GM19351 (cell line): ENCODE data around the gene OARD1.
"Not testable (repeated sequence)": the region's sequence is repeated elsewhere in the genome, so short reads cannot be mapped to it uniquely, and the experiment has no call there.

Experiments
- ATAC-seq: cut with Tn5 transposase; IDR thresholded peaks from one replicate; pipeline ENCODE4 v1.9.1; 2021; ENCODE audit warnings: mild to moderate bottlenecking, moderate library complexity; ENCODE audit not compliant: unreplicated experiment

Gene OARD1

DNA sequence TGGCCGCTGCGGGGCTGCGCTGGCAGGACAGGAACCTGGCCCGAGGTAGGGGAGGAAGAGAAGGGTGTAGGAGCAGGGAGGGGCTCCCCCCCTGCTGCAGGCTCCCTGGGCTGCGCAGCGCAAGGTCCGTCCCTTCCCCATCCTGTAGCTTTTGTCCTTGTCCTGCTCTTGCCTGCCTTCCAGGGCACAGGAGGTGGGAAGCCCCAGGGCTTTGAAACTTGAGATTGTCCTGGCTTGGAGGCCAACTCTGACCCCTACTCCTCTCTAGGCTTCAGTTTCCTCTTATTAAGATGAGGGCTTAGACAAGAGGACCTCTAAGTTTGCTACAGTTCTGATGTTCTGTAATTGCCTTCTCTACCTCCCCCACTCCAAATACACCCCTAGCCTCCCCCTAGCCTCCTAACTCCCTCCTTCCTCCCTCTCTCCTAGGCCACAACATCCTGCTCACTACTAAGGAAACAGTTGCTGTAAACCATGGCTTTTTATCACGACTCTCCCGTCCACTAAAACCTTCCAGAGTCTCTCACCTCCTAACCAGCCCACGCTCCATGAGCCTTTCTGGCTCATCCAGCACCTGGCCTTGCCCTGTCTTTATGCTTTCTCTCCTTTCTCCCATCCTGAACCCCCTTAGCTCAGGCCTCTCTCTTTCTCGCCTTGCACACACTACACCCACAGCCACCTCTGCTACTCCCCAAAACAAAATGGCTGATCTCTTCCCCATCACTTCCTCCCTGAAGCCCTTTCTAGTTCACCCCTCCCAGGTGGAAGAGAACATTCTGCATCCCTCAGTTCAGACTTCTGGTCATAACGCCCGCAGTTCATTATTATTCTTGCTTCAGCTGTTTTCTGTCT, 43.4 kb downstream of the OARD1 start:
- ATAC-seq = peak; percentile 21

DNA sequence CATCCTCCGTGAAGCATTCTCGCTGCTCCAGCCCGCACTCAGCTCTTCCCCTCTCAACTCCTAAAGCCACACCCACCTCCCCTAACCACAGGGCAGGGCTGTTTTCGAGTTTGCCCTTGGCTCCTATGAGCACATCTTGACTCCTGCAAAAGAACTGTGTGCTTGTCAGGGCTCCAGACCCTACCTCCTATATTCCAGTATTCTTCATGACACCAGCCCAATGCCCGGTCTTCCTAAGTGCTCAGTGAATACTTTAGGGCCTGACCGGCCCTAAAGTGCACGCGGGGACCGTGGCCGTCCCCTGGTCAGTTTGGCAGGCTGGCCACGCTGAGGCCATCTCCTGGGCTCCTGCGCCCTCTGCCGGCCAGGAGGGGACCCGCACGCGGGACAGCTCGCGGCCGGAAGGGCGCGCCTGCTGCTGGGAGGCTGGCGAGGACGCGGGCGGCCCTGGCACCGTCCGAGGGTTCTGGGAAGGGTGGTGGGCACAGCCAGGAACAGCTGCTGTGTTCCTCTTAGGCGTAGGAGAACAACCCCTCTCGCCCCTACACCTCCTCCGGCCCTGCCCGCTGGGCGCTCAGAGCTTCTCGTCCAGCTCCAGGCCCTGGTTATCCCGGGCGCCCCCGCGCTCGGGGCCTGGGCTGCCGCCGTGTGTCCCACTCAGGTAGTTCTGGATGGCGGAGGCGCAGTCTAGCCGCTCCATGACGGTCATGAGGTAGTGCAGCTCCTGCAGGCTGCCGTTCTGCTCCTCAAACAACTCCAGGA, 44.2 kb downstream of the OARD1 start:
- ATAC-seq = peak; percentile 89

DNA sequence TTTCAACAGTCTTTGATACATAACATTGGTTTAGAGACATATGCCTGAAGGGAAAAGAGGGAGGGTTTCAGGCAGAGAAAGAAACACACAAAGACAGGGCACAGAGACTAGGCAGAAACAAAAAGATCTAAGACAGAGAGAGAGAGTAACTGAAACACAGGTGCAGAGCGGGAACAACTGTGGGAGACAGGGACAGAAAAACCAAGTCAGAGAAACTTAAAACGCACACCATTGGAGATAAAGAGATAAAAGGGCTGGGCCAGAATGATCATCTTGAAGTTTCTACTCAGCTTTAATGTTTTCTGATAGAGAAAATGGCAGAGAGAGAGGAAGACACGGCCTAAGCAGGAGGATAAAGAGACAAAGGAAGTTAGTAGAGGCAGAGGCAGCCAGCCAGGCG, 44.9 kb downstream of the OARD1 start:
- ATAC-seq = no peak

DNA sequence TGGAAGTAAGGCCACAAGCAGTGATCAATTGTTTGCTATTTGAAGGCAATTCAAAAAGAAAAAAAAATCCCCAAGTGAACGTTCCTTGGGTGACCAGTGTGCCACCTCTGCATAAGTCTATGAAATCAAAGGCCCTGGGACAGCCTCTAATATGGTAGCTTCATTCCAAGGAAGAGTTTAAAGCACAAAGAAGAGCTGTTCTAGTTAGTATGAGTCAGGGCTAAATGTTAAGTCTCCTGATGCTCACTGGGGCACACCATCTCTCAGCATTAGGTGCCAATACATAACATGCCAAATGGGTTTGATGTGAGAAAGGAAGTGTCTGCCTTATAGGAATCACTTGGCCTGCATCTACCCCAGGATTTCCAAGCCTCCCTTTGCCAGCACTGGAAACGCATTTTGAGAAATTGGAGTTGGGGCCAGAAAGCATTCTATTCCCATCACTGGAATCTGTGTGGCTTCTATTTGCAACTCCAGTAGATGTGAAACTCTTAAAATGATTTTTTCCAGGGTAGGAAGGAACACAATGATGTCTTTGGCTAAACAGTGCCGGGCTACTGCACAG, 46.1 kb downstream of the OARD1 start:
- no peak for ATAC-seq

DNA sequence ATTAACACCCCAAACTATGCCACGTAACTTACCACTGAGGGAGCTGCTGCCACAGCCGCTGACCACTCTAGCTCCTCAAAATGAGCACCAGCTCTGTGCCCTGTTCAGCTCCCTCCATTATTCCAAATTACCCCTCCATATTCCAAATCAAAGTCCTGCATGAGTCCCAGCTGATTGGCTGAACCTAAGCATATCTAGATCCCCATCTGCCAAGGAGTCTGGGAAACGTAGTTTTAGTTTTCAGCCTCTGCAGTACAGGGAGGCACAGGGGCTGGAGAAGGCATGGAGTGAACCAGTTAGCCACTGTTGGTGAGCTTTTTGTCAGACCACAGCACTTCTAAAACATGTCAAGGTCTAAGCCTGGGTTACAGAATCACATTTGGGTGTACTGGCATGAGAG, 49.0 kb downstream of the OARD1 start:
- no peak for ATAC-seq

DNA sequence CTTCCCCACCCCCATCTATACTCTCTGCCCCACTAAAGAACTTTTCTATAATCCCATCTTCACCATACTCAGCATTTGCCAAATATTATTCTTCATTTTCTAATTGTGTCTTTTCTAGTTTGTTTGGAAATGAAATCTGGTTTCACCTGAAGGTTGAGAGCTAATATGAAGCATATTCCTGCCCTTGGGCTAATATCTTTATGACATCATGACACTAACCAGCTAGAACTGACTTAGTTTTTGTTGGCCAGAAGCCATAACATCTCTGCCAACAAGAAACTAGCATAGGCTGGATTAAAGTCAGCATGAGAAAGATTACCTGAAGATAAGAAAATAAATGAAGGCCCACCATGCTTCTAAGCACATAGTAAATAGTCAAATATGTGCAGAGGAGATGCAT, 49.9 kb downstream of the OARD1 start:
- ATAC-seq = no peak

DNA sequence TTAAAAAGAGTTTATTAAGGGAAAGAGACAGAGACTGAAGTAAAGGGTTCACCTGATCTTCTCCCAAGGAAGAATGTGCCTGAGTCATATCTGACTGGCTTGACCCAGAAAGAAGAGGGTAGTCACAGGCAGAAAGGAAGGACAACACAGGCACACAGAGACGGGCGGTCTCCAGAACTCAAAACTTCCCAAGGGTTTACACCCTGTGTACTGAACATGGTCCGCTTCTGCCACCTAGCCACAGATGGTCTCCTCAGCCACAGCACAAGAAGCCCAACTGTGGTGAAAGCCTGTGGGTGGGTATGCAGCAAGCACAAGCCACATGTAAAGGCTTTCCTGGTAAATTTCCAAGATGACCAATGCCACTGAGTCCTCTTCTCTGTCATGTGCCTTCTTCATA, 50.3 kb downstream of the OARD1 start:
- no peak for ATAC-seq

DNA sequence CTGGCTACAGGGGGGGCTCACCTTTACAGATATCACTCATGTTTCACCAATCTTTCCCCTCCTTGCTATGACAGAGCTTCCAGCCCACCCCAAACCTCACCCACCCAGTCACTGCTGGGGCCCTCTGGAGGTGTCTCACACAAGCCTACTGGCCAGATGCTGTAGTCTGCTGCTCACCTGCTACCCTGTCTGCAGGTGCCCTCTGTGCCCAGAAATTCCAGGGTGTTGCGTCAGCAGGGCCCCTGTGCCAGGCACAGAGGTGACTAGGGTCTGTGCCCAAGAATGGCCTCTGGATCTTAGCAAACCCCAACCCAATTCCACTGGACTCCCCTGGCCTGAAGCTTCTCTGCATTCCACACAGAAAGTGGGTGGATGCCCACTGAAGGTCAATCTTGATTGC, 54.5 kb downstream of the OARD1 start:
- no peak for ATAC-seq

DNA sequence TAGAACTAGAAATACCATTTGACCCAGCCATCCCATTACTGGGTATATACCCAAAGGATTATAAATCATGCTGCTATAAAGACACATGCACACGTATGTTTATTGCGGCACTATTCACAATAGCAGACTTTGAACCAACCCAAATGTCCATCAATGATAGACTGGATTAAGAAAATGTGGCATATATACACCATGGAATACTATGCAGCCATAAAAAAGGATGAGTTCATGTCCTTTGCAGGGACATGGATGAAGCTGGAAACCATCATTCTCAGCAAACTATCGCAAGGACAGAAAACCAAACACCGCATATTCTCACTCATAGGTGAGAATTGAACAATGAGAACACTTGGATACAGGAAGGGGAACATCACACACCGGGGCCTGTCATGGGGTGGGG, 56.3 kb downstream of the OARD1 start:
- ATAC-seq = not testable (repeated sequence)

DNA sequence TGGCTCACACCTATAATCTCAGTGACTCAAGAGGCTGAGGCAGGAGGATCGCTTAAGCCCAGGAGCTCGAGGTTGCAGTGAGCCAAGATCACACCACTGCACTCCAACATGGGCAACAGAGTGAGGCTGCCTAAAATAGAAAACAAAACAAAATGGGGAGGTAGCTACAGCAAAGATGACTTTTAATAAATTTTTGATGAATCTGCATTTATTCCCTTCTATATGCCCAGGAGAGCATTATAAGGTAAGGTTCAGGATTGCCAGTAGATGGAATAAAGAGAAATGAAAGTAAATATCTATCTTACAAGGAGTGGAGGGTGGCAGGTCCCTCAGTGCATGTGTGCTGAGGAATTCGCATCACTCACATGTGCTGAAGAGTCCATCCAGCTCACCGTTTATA, 57.4 kb downstream of the OARD1 start:
- ATAC-seq = no peak
